Activated naive CD4-positive, alpha-beta T cell treated with anti-CD3 and anti-CD28 coated beads, Interleukin-2, amount 10 ng/mL, durations not matched to agents 7 days and 5 days (primary cell): ENCODE measurements around the gene SPRING1.
A peak's percentile ranks its signal among the peaks of the same experiment; 100 is the strongest.

Experiments
- CTCF ChIA-PET: fragments of 350-600 bp; sonication (Branson Sonifier 250); formaldehyde crosslinking; loops from one replicate; lab custom pipeline; 2021; ENCODE audit warnings: antibody characterized with exemption; lab: Charles Lee
- DNase-seq: peaks from one replicate; pipeline ENCODE4 v3.0.0-alpha.2; 2020
- H3K27ac Mint-ChIP-seq: one replicate; pipeline ENCODE4 v1.8.0; 2021; ENCODE audit warnings: mild to moderate bottlenecking, moderate library complexity, mixed read lengths
- H3K27me3 Mint-ChIP-seq: one replicate; pipeline ENCODE4 v1.8.0; 2021; ENCODE audit warnings: mild to moderate bottlenecking, mixed read lengths
- H3K36me3 Mint-ChIP-seq: one replicate; pipeline ENCODE4 v1.8.0; 2021; ENCODE audit warnings: mixed read lengths
- H3K4me1 Mint-ChIP-seq: one replicate; pipeline ENCODE4 v1.8.0; 2021; ENCODE audit warnings: mixed read lengths
- H3K4me3 Mint-ChIP-seq: one replicate; pipeline ENCODE4 v1.8.0; 2021; ENCODE audit warnings: mild to moderate bottlenecking, moderate library complexity, mixed read lengths
- H3K9me3 Mint-ChIP-seq: one replicate; pipeline ENCODE4 v1.8.0; 2021; ENCODE audit warnings: mixed read lengths

SPRING1 gene

DNA sequence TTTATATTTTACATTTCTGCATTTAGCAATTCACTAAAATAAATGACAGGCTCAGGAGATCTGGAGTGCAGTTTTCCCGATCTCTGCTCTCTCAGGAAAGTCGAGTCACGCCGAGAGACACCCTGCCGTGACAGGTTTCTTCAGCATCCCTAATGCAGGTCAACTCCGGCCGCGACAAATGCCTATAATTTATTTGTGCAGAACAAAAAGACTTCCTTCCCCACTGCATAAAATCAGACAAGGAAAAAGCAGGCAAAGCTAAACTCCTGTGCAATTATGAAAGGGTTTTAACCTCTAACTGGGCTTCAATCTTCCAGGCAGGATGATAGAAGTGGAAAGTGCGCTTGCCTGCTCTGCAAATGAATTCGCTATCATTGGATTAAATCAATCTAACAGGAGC, 28.1 kb downstream of the SPRING1 start:
- Mint-ChIP-seq H3K27ac (no peak overlapping the region), H3K36me3 (peaks cover 2% of the 10 kb centered on the region), H3K9me3 (no peaks in the 10 kb centered on the region), H3K4me3 (no peak overlapping the region), H3K27me3 (peaks cover 22% of the 10 kb centered on the region), H3K4me1 (peaks cover 7% of the 10 kb centered on the region)
- no peak for DNase-seq
- CTCF ChIA-PET: interaction anchor here (0.6 to 2.5 kb wide), 26 partner anchors 9 to 794 kb away, joined by 3 to 20 read pairs (median 4); partner anchors contain the start of gene MAP1LC3B2

DNA sequence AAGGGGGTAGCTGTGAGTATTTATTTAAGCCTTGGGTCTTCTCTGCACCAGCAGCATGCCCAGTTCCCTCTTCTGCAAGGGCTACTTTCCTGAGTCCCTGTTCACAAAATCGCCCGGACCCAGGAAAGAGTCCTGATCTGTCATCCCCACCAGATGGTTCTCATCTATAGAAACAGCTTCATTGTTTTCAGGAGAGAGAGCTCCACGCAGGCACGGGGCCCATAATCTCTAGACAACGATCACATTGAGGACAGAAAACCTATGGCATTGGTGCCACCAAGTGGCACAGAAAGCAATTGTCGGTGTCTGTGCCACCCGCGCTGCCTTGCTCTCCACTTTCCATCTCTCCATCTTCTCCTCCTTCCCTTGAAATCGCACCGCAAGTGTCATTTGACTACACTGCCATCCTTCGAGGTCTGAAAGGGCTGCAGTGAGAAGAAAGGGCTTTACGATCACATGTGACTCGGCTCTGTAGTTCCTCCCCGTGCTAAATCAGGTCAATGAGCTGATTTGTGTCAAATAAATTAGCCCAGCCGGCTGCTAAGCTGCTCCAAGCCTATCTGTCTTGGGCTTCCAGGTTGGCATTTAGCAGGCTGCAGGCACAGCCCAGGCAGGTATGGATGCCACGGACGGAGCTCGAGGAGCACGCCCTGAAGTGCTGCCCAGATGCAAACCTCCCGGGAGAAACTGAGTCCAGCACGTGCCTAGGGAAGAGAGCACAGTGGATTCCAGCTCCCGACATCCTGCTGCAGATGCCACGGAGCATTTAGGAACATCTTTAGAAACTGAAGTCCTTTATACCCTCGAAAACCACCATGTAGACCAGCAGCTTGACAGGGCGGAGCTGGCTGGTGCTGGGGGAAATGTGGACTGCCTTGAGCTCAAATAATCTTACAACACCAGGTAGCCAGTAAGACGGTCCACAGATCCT, 28.8 kb downstream of the SPRING1 start:
- DNase-seq: peak; percentile 63
- Mint-ChIP-seq H3K4me3 (no peak overlapping the region), H3K36me3 (peaks cover 2% of the 10 kb centered on the region), H3K27me3 (peaks cover 22% of the 10 kb centered on the region), H3K4me1 (peaks cover 7% of the 10 kb centered on the region), H3K27ac (no peak overlapping the region), H3K9me3 (no peaks in the 10 kb centered on the region)
- CTCF ChIA-PET: interaction anchor here (0.6 to 2.5 kb wide), 36 partner anchors 9 to 794 kb away, joined by 3 to 20 read pairs (median 3); partner anchors contain the start of gene MAP1LC3B2

DNA sequence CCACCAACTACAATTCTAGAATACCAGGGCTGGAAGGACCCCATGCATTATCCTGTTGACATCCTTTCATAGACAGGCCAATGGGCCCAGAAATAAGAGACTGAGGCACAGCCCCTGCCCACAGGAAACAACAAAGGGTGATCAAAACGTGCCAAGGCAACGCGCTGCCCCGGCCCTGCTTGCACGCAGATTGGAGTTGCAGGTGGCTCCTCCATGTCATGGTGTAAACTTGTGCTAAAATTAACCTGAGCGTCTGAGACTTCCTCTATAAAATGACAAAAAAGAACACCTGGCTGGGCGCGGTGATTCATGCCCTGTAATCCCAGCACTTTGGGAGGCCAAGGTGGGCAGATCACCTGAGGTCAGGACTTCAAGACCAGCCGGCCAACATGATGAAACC, 30.1 kb downstream of the SPRING1 start:
- Mint-ChIP-seq H3K4me1 (peaks cover 7% of the 10 kb centered on the region), H3K4me3 (no peak overlapping the region), H3K27ac (no peak overlapping the region), H3K36me3 (no peaks in the 10 kb centered on the region), H3K9me3 (no peaks in the 10 kb centered on the region), H3K27me3 (peaks cover 26% of the 10 kb centered on the region)
- no peak for DNase-seq
- CTCF ChIA-PET: interaction anchor here (0.7 kb wide), 1 partner anchor 366 kb away, joined by 3 read pairs; no protein-coding TSS in a partner anchor

DNA sequence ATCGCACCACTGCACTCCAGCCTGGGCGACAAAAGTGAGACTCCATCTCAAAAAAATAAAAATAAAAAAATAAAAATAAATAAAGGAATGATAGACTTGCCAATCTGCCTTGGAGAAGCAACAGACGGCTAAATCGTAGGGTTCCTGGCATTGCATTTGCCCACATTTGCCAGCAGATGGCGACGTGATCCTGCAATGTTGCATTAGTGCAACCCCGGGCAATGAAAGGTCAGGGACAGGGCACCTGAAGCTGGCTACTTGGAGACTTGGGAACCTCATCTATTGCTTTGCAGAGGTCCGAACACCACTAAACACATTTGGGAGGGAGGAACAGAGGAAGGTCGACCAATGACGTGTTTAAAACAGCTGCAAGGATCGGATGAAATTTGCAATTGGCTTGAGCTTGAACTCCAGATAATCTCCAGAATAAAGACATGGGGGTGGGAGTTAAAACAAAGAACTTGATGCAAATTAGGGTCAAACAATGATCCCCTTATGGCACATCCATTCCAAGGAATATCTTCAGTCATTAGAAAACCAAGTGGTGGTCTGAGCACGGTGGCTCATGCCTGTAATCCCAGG, 34.6 kb downstream of the SPRING1 start:
- H3K27me3 Mint-ChIP-seq: peaks cover 12% of the 10 kb centered on the region
- H3K27ac Mint-ChIP-seq: no peak overlapping the region
- H3K9me3 Mint-ChIP-seq: no peaks in the 10 kb centered on the region
- no peaks in the 10 kb centered on the region for H3K36me3 Mint-ChIP-seq
- CTCF ChIA-PET: interaction anchor here (0.9 to 1.6 kb wide), 18 partner anchors 8 to 561 kb away, joined by 3 to 17 read pairs (median 6); partner anchors contain the start of gene HRK
- no peak overlapping the region for H3K4me3 Mint-ChIP-seq
- H3K4me1 Mint-ChIP-seq: no peaks in the 10 kb centered on the region
- peak; percentile 76 for DNase-seq

DNA sequence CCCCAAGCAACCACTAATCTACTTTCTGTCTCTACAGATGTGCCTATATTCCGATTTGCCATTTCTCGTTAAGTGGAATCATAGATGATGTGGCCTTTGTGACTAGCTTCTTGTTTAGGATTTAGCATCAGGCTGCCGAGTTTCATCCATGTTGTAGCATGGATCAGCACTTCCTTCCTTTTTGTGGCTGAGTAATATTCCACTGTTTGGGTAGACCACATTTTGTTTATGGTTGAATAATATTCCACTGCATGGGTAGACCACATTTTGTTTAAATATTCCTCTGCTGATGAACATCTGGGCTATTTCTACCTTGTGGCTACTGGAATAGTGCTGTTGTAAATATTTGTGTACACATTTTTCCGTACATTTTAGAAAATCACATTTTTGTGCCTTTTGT, 36.4 kb downstream of the SPRING1 start:
- H3K27ac Mint-ChIP-seq: no peak overlapping the region
- H3K4me3 Mint-ChIP-seq: no peak overlapping the region
- peaks cover 21% of the 10 kb centered on the region for H3K27me3 Mint-ChIP-seq
- no peaks in the 10 kb centered on the region for H3K9me3 Mint-ChIP-seq
- no peak for DNase-seq
- H3K36me3 Mint-ChIP-seq: no peaks in the 10 kb centered on the region
- H3K4me1 Mint-ChIP-seq: no peaks in the 10 kb centered on the region
- CTCF ChIA-PET: interaction anchor here (0.9 to 2.7 kb wide), 4 partner anchors 8 to 419 kb away, joined by 3 to 9 read pairs (median 7); no protein-coding TSS in a partner anchor

DNA sequence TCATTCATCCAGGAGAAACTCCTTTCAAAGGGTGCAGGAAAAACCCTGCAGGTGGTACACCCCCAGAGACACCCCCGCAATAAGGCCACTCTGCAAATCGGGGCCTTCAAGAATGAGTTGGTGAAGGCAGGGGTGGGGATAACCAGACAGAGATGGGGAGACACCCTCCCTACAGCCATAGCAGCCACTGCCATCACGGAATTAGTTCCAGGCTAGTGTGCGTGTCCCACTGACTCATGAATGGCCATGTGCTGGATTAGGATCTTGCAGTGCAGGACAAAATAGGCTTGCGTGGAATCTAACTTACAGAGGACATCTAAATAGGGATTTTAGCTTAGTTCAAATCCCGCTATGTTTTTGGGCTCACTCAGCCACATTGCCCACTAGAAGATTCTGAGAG, 37.8 kb downstream of the SPRING1 start:
- H3K4me1 Mint-ChIP-seq: peaks cover 1% of the 10 kb centered on the region
- peaks cover 35% of the 10 kb centered on the region for H3K27me3 Mint-ChIP-seq
- CTCF ChIA-PET: interaction anchor here (0.7 to 2.7 kb wide), 3 partner anchors 8 to 256 kb away, joined by 3 to 9 read pairs (median 9); no protein-coding TSS in a partner anchor
- no peak for DNase-seq
- no peaks in the 10 kb centered on the region for H3K36me3 Mint-ChIP-seq
- no peak overlapping the region for H3K27ac Mint-ChIP-seq
- H3K9me3 Mint-ChIP-seq: no peaks in the 10 kb centered on the region
- H3K4me3 Mint-ChIP-seq: no peak overlapping the region

DNA sequence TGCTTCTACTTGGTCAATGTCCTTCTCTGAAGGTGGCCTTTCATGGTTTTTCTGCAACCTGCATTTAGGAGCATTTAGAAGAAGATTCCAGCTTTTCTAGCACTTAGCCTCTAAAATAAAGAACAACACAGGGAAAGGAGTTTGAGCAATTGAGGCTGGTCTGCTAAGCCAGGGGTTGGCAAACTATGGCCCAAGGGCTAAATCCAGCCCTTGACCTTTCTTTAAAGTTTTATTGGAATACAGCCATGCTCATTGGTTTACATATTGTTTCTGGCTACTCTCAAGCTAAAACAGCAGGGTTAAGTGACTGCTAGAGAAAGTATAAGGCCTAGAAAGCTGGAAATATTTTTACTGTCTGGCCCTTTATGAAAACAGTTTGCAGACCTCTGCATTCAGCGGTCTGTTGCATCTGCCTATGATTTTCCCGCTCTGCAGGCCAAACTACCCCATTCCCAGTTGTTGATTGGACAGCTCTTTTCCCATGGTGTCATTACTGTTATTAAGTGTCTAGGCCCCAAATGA, 39.3 kb downstream of the SPRING1 start:
- Mint-ChIP-seq H3K27ac (no peak overlapping the region), H3K9me3 (no peaks in the 10 kb centered on the region), H3K27me3 (peaks cover 50% of the 10 kb centered on the region), H3K36me3 (no peaks in the 10 kb centered on the region), H3K4me3 (no peak overlapping the region), H3K4me1 (peaks cover 9% of the 10 kb centered on the region)
- DNase-seq: no peak
- CTCF ChIA-PET: interaction anchor here (0.9 to 1.2 kb wide), 3 partner anchors 8 to 421 kb away, joined by 3 to 4 read pairs (median 3); no protein-coding TSS in a partner anchor

DNA sequence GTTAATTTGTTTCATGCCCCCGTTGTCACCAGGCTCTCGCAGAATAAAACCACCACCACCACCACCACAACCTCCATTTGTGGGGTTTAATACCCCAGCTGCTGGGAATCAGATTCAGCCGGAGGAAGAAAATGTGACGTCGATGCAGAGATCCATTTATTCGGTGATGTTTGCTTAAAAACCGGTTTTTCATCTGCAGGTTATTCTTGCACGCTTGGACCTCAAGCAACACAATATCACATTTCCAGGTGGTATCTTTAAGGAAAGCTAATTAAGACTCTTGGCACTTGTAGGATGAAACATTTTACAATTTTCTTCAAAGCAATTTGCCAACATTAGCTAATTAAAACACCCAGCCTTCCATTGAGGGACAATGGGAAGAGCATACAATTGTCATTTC, 39.8 kb downstream of the SPRING1 start:
- DNase-seq: no peak
- Mint-ChIP-seq H3K36me3 (no peaks in the 10 kb centered on the region), H3K4me3 (no peak overlapping the region), H3K27me3 (peaks cover 51% of the 10 kb centered on the region), H3K9me3 (no peaks in the 10 kb centered on the region), H3K27ac (no peak overlapping the region), H3K4me1 (peaks cover 14% of the 10 kb centered on the region)
- CTCF ChIA-PET: interaction anchor here (0.9 to 1.2 kb wide), 3 partner anchors 8 to 421 kb away, joined by 3 to 4 read pairs (median 3); no protein-coding TSS in a partner anchor

DNA sequence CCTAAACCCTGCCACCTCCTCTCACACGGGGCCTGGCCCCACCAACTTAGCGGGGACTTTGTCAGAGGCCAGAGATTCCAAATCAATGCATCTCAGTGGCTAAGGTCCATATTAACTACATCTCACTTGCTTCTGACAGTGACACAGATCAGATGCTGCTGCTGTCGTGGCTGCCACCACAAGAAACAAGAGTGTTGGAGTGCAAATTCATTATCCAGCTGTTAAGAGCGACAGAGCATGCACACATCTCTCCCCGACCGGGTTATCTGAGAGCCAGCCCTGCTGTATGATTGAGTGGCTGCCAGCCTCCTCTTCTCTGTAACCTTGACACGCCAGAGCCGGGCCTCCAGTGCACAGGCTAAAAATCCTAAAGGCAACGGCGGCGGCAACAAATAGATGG, 40.2 kb downstream of the SPRING1 start:
- no peak overlapping the region for H3K4me3 Mint-ChIP-seq
- no peaks in the 10 kb centered on the region for H3K9me3 Mint-ChIP-seq
- H3K27ac Mint-ChIP-seq: no peak overlapping the region
- no peaks in the 10 kb centered on the region for H3K36me3 Mint-ChIP-seq
- CTCF ChIA-PET: interaction anchor here (0.6 to 1.5 kb wide), 5 partner anchors 11 to 422 kb away, joined by 3 to 6 read pairs (median 3); no protein-coding TSS in a partner anchor
- DNase-seq: no peak
- H3K27me3 Mint-ChIP-seq: peaks cover 55% of the 10 kb centered on the region
- peaks cover 16% of the 10 kb centered on the region for H3K4me1 Mint-ChIP-seq

DNA sequence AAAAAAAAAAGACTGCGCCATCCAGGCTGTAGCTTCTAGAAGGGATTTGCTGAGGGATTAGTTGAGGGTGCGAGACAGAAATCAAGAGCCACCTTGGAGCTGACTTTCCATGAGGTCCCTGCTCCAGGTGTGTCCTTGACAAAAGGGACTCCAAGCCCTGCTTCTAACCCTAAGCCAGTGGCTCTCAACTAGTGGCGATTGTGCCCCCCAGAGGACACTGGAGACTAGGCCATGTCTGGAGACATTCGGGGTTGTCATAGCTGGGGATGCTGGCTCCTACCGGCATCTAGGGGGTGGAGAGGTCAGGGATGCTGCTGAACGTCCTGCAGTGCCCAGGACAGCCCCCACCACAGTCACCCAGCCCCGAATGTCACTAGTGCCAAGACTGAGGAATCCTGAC, 40.6 kb downstream of the SPRING1 start:
- H3K36me3 Mint-ChIP-seq: no peaks in the 10 kb centered on the region
- no peaks in the 10 kb centered on the region for H3K9me3 Mint-ChIP-seq
- no peak overlapping the region for H3K4me3 Mint-ChIP-seq
- peak; percentile 25 for DNase-seq
- peaks cover 18% of the 10 kb centered on the region for H3K4me1 Mint-ChIP-seq
- peaks cover 59% of the 10 kb centered on the region for H3K27me3 Mint-ChIP-seq
- H3K27ac Mint-ChIP-seq: no peak overlapping the region
- CTCF ChIA-PET: interaction anchor here (0.6 to 1.5 kb wide), 4 partner anchors 12 to 668 kb away, joined by 3 to 6 read pairs (median 3); no protein-coding TSS in a partner anchor

DNA sequence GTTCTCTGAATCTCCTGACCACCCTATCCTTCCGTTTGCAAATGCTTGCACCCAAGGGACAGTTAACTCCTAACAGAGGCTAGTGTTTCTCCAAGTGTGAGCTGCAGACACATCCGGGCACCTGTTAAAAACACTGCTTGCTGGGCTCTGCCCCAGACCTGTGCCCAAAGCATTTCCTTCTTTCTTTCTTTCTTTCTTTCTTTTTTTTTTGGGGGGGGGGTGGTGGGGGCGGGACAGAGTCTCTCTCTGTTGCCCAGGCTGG, 42.5 kb downstream of the SPRING1 start:
- peaks cover 77% of the 10 kb centered on the region for H3K27me3 Mint-ChIP-seq
- H3K4me1 Mint-ChIP-seq: peaks cover 18% of the 10 kb centered on the region
- no peak overlapping the region for H3K4me3 Mint-ChIP-seq
- H3K9me3 Mint-ChIP-seq: no peaks in the 10 kb centered on the region
- CTCF ChIA-PET: interaction anchor here (1.4 to 2.0 kb wide), 3 partner anchors 8 to 14 kb away, joined by 3 to 6 read pairs (median 5); no protein-coding TSS in a partner anchor
- H3K27ac Mint-ChIP-seq: no peak overlapping the region
- no peak for DNase-seq
- H3K36me3 Mint-ChIP-seq: no peaks in the 10 kb centered on the region

DNA sequence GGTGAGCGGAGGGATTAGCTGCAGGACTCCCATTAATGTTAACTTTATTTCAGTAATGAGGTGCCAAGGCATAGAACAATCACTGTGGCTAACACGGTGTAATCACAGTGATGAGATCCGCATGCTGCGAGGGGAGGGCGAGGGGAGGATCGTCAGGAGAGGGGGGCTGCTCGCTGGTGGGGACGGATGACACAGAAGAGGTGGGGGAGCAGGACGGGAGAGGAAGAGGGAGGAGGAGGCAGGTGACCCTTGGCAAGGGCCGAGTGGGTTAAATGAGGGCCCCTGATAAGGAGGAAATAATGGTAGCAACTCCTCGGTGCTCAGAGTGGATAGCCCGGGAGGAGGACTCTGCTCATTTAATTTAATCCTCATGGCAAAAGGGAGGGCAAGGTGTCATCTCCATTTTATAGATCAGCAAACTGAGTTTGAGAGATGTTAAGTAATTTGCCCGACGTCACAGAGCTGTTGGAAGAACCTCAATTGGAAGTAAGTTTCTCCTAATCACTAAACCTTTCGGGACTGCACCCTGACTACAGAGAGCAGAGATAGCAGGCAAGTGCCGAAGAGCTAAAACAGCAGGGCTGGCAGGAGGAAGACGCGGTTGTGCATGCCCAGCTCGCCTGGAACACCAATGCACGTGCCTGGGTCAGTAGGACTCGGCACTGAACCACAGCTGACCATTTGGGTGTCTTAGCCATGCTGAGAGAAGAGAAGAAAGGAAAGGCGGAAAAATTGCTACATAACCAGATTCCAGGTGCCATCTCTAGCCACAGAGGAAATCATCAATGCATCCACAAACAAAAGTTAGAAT, 43.0 kb downstream of the SPRING1 start:
- no peak overlapping the region for H3K27ac Mint-ChIP-seq
- CTCF ChIA-PET: interaction anchor here (0.5 to 2.0 kb wide), 4 partner anchors 9 to 330 kb away, joined by 3 to 6 read pairs (median 4); no protein-coding TSS in a partner anchor
- H3K4me1 Mint-ChIP-seq: peaks cover 18% of the 10 kb centered on the region
- H3K4me3 Mint-ChIP-seq: no peak overlapping the region
- peaks cover 79% of the 10 kb centered on the region for H3K27me3 Mint-ChIP-seq
- H3K9me3 Mint-ChIP-seq: no peaks in the 10 kb centered on the region
- no peak for DNase-seq
- no peaks in the 10 kb centered on the region for H3K36me3 Mint-ChIP-seq
